Stomach smooth muscle (tissue), 2 donors: ENCODE results near the gene MSMP.

Experiments
- H3K27ac ChIP-seq: one replicate; pipeline ENCODE4 v1.7.0; 2013; ENCODE audit warnings: mild to moderate bottlenecking, low read length, inconsistent platforms
- H3K27me3 ChIP-seq, 2 donors: one replicate each; pipeline ENCODE4 v1.7.0; 2013; ENCODE audit warnings: low read length in 2 of 2; ENCODE audit not compliant: insufficient read depth in 2 of 2, control insufficient read depth in 1 of 2
- H3K36me3 ChIP-seq, 2 donors: one replicate each; pipeline ENCODE4 v1.7.0; 2013; ENCODE audit warnings: low read length in 2 of 2; ENCODE audit not compliant: control insufficient read depth in 2 of 2, insufficient read depth in 2 of 2
- H3K4me1 ChIP-seq: one replicate; pipeline ENCODE4 v1.7.0; 2013; ENCODE audit warnings: low read length; ENCODE audit not compliant: control insufficient read depth, insufficient read depth
- H3K4me3 ChIP-seq, 2 donors: one replicate each; pipeline ENCODE4 v1.7.0; 2013; ENCODE audit warnings: low read length in 2 of 2
- H3K9ac ChIP-seq, 2 donors: one replicate each; pipeline ENCODE4 v1.7.0; 2013; ENCODE audit warnings: low read length in 2 of 2, mild to moderate bottlenecking in 1 of 2
- H3K9me3 ChIP-seq, 2 donors: one replicate each; pipeline ENCODE4 v1.7.0; 2013; ENCODE audit warnings: low read length in 2 of 2; ENCODE audit not compliant: control insufficient read depth in 2 of 2
- donor health status: healthy.
- donor health status: Pancreatic carcinoma.

Gene MSMP

GRCh38 chr9:35754264-35754663 lies at the start of gene MSMP:
Gene MSMP, minus strand, starts transcription at chr9:35754276. Its CDS starts 147 bp downstream, at chr9:35754129.
- H3K27ac ChIP-seq = no peak within 1 kb of the TSS
- no peak within 1 kb of the TSS for H3K9ac ChIP-seq
- no peaks in the 10 kb centered on the region for H3K9me3 ChIP-seq
- H3K36me3 ChIP-seq = peaks cover 38 to 40% of the 10 kb centered on the region in 2 donors
- H3K4me1 ChIP-seq = peaks cover 24% of the 10 kb centered on the region
- no peaks in the 10 kb centered on the region for H3K27me3 ChIP-seq
- no peak within 1 kb of the TSS for H3K4me3 ChIP-seq

GRCh38 chr9:35801328-35802128 lies 47.5 kb upstream of the MSMP start:
- Histone ChIP-seq H3K27me3 (no peaks in the 10 kb centered on the region), H3K9ac (no peak overlapping the region), H3K4me3 (no peak overlapping the region), H3K36me3 (peaks cover 26 to 42% of the 10 kb centered on the region in 2 donors), H3K9me3 (no peaks in the 10 kb centered on the region), H3K27ac (no peak overlapping the region), H3K4me1 (no peaks in the 10 kb centered on the region)

GRCh38 chr9:35800530-35800929 lies 46.5 kb upstream of the MSMP start:
- Histone ChIP-seq H3K9ac (no peak overlapping the region), H3K4me1 (no peaks in the 10 kb centered on the region), H3K27ac (no peak overlapping the region), H3K27me3 (no peaks in the 10 kb centered on the region), H3K4me3 (no peak overlapping the region), H3K9me3 (no peaks in the 10 kb centered on the region), H3K36me3 (peaks cover 20 to 33% of the 10 kb centered on the region in 2 donors)

- Histone ChIP-seq H3K9ac (no peak overlapping the region), H3K27ac (no peak overlapping the region), H3K4me1 (peaks cover 13% of the 10 kb centered on the region), H3K36me3 (peaks cover 20 to 26% of the 10 kb centered on the region in 2 donors), H3K4me3 (no peak overlapping the region), H3K27me3 (no peaks in the 10 kb centered on the region), H3K9me3 (no peaks in the 10 kb centered on the region)
These were observed 44.7 kb upstream of the MSMP start for GRCh38 chr9:35798658-35799374.

GRCh38 chr9:35797311-35798109 lies 43.4 kb upstream of the MSMP start:
- Histone ChIP-seq H3K27ac (no peak overlapping the region), H3K4me1 (peaks cover 26% of the 10 kb centered on the region), H3K9me3 (no peaks in the 10 kb centered on the region), H3K36me3 (peaks cover 18 to 24% of the 10 kb centered on the region in 2 donors), H3K9ac (no peak overlapping the region), H3K4me3 (no peak overlapping the region), H3K27me3 (no peaks in the 10 kb centered on the region)

- H3K27me3 ChIP-seq = no peaks in the 10 kb centered on the region
- peaks cover 5 to 11% of the 10 kb centered on the region in 2 donors for H3K36me3 ChIP-seq
- H3K9ac ChIP-seq = no peak overlapping the region
- H3K9me3 ChIP-seq = no peaks in the 10 kb centered on the region
- H3K27ac ChIP-seq = no peak overlapping the region
- peaks cover 36% of the 10 kb centered on the region for H3K4me1 ChIP-seq
- no peak overlapping the region for H3K4me3 ChIP-seq
These were observed 41.6 kb upstream of the MSMP start for GRCh38 chr9:35795695-35796094.

GRCh38 chr9:35793461-35793860 lies 39.4 kb upstream of the MSMP start:
- H3K9ac ChIP-seq = peak overlapping the region; percentile 16 to 55
- H3K9me3 ChIP-seq = no peaks in the 10 kb centered on the region
- H3K4me3 ChIP-seq = peak overlapping the region in 1 of 2 donors; percentile 78
- H3K36me3 ChIP-seq = no peaks in the 10 kb centered on the region
- H3K27ac ChIP-seq = peak overlapping the region; percentile 37
- H3K27me3 ChIP-seq = no peaks in the 10 kb centered on the region
- H3K4me1 ChIP-seq = peaks cover 40% of the 10 kb centered on the region

GRCh38 chr9:35792826-35793225 lies 38.8 kb upstream of the MSMP start:
- Histone ChIP-seq H3K4me3 (peak overlapping the region; percentile 3 to 78), H3K27me3 (no peaks in the 10 kb centered on the region), H3K36me3 (no peaks in the 10 kb centered on the region), H3K9ac (peak overlapping the region in 1 of 2 donors; percentile 16), H3K27ac (no peak overlapping the region), H3K4me1 (peaks cover 40% of the 10 kb centered on the region), H3K9me3 (no peaks in the 10 kb centered on the region)

- no peaks in the 10 kb centered on the region for H3K9me3 ChIP-seq
- peaks cover 0 to 2% of the 10 kb centered on the region in 2 donors for H3K36me3 ChIP-seq
- H3K4me3 ChIP-seq = peak overlapping the region; percentile 62 to 78
- peak overlapping the region; percentile 21 to 29 for H3K9ac ChIP-seq
- no peaks in the 10 kb centered on the region for H3K27me3 ChIP-seq
- no peak overlapping the region for H3K27ac ChIP-seq
- H3K4me1 ChIP-seq = peaks cover 40% of the 10 kb centered on the region
These were observed 38.1 kb upstream of the MSMP start for GRCh38 chr9:35792024-35792813.
